Neuronal stem cell (in vitro differentiated cells): ENCODE results near the gene TIGD1.
A peak's percentile ranks its signal among the peaks of the same experiment; 100 is the strongest.

Experiments
- DNase-seq: peaks from one replicate; pipeline ENCODE4 v3.0.0-alpha.2; 2013; ENCODE audit warnings: low spot score
- H2AFZ ChIP-seq: one replicate; pipeline ENCODE4 v1.6.1; 2013; ENCODE audit warnings: mild to moderate bottlenecking, low read length, inconsistent platforms
- H2AK5ac ChIP-seq: 2 replicates; pipeline ENCODE4 v1.6.1; 2013; ENCODE audit warnings: low read depth, mild to moderate bottlenecking, inconsistent platforms, low read length, moderate library complexity, mixed read lengths
- H2BK120ac ChIP-seq: 2 replicates; pipeline ENCODE4 v1.6.1; 2013; ENCODE audit warnings: low read depth, mild to moderate bottlenecking, inconsistent platforms, low read length, moderate library complexity, mixed read lengths
- H2BK12ac ChIP-seq: one replicate; pipeline ENCODE4 v1.6.1; 2013; ENCODE audit warnings: low read length, inconsistent platforms
- H2BK15ac ChIP-seq: 2 replicates; pipeline ENCODE4 v1.6.1; 2013; ENCODE audit warnings: mild to moderate bottlenecking, low read length, inconsistent platforms, mixed read lengths
- H2BK5ac ChIP-seq: one replicate; pipeline ENCODE4 v1.6.1; 2013; ENCODE audit warnings: inconsistent platforms, mild to moderate bottlenecking, low read length, moderate library complexity
- H3K14ac ChIP-seq: one replicate; pipeline ENCODE4 v1.6.1; 2013; ENCODE audit warnings: low read length, inconsistent platforms
- H3K18ac ChIP-seq: 2 replicates; pipeline ENCODE4 v1.6.1; 2013; ENCODE audit warnings: low read length, inconsistent platforms
- H3K23ac ChIP-seq: 2 replicates; pipeline ENCODE4 v1.6.1; 2013; ENCODE audit warnings: low read depth, mild to moderate bottlenecking, mixed read lengths, low read length, inconsistent platforms; ENCODE audit not compliant: poor library complexity
- H3K27ac ChIP-seq: replicated peaks from 3 replicates; pipeline ENCODE4 v1.5.1; 2013; ENCODE audit warnings: low read length, inconsistent platforms
- H3K27me3 ChIP-seq, 3 experiments: 2 replicates each; pipeline ENCODE4 v1.6.1; 2013; ENCODE audit warnings: low read length in 3 of 3, mild to moderate bottlenecking in 2 of 3, inconsistent platforms in 1 of 3, low read depth in 1 of 3, mixed read lengths in 1 of 3, moderate library complexity in 1 of 3; ENCODE audit not compliant: control insufficient read depth in 3 of 3, insufficient read depth in 3 of 3
- H3K36me3 ChIP-seq, 2 donors: replicated peaks in 1 of 2; 2 replicates each; pipeline ENCODE4 v1.6.1; 2013; ENCODE audit warnings: low read length in 2 of 2; ENCODE audit not compliant: control insufficient read depth in 2 of 2, insufficient read depth in 2 of 2
- H3K4ac ChIP-seq: 2 replicates; pipeline ENCODE4 v1.6.1; 2013; ENCODE audit warnings: inconsistent platforms, mild to moderate bottlenecking, low read length, moderate library complexity
- H3K4me1 ChIP-seq, 2 donors: 1 replicate in 1 of 2; 2 replicates in 1 of 2; pipeline ENCODE4 v1.6.1; 2013; ENCODE audit warnings: low read length in 2 of 2, low read depth in 1 of 2; ENCODE audit not compliant: control insufficient read depth in 2 of 2, insufficient read depth in 1 of 2
- H3K4me2 ChIP-seq: one replicate; pipeline ENCODE4 v1.6.1; 2013; ENCODE audit warnings: mild to moderate bottlenecking, low read length, inconsistent platforms; ENCODE audit not compliant: insufficient read depth, poor library complexity, severe bottlenecking
- H3K4me3 ChIP-seq, 2 donors: 2 replicates each; pipeline ENCODE4 v1.5.1; 2013; ENCODE audit warnings: low read length in 2 of 2, mild to moderate bottlenecking in 2 of 2, inconsistent platforms in 1 of 2, moderate library complexity in 1 of 2
- H3K79me1 ChIP-seq: one replicate; pipeline ENCODE4 v1.6.1; 2013; ENCODE audit warnings: low read depth, mild to moderate bottlenecking, inconsistent platforms, low read length, moderate library complexity
- H3K9ac ChIP-seq: one replicate; pipeline ENCODE4 v1.6.1; 2013; ENCODE audit warnings: mild to moderate bottlenecking, low read depth, low read length, inconsistent platforms; ENCODE audit not compliant: poor library complexity
- H3K9me3 ChIP-seq, 2 donors: replicated peaks in 1 of 2; 2 replicates each; pipeline versions ENCODE3 to v1.6.1; 2013; ENCODE audit warnings: low read length in 2 of 2, mild to moderate bottlenecking in 2 of 2, inconsistent platforms in 1 of 2, low read depth in 1 of 2, mixed read lengths in 1 of 2, moderate library complexity in 1 of 2; ENCODE audit not compliant: control insufficient read depth in 2 of 2, insufficient read depth in 1 of 2
- H4K8ac ChIP-seq: one replicate; pipeline ENCODE4 v1.6.1; 2013; ENCODE audit warnings: low read depth, mild to moderate bottlenecking, inconsistent platforms, low read length, moderate library complexity
- H4K91ac ChIP-seq: one replicate; pipeline ENCODE4 v1.6.1; 2013; ENCODE audit warnings: low read length, low read depth, mild to moderate bottlenecking, inconsistent platforms; ENCODE audit not compliant: poor library complexity
- WGBS, 2 donors: extraction: QIAGEN DNeasy Blood & Tissue Kit; methylation state at CpG; one replicate each; pipeline ENCODE4 v1.1.7; 2013; ENCODE audit warnings: missing lambda C conversion rate in 2 of 2, mixed read lengths in 1 of 2; ENCODE audit not compliant: insufficient read length in 2 of 2, insufficient replicate concordance in 1 of 2; ENCODE audit errors: extremely low coverage in 2 of 2; 5-methylcytosine and 5-hydroxymethylcytosine counted together

Gene TIGD1

GRCh38 chr2:232521959-232522622, 28.3 kb downstream of the TIGD1 start:
- H3K23ac ChIP-seq = peak overlapping the region; percentile 96

GRCh38 chr2:232521098-232521497, 29.3 kb downstream of the TIGD1 start:
- no CpG with 5 or more reads among the region's 14 CpGs for WGBS, 2 donors
- H3K27me3 ChIP-seq = peaks cover 17 to 79% (median 33%) of the 10 kb centered on the region in 3 experiments

More at GRCh38 chr2:232521959-232522622, 28.3 kb downstream of the TIGD1 start:
- H3K18ac ChIP-seq = peak overlapping the region; percentile 64
- no peaks in the 10 kb centered on the region for H3K9me3 ChIP-seq
- H2BK120ac ChIP-seq = no peak overlapping the region
- peak overlapping the region; percentile 96 for H2AK5ac ChIP-seq
- H3K4me2 ChIP-seq = peak overlapping the region; percentile 67
- no peak for DNase-seq
- no peak overlapping the region for H3K4ac ChIP-seq
- H2BK15ac ChIP-seq = no peak overlapping the region
- H3K79me1 ChIP-seq = peaks cover 2% of the 10 kb centered on the region
- no peak overlapping the region for H3K4me3 ChIP-seq
- no peak overlapping the region for H3K27ac ChIP-seq
- no peaks in the 10 kb centered on the region for H3K36me3 ChIP-seq
- peaks cover 17 to 75% (median 33%) of the 10 kb centered on the region in 3 experiments for H3K27me3 ChIP-seq
- no peak overlapping the region for H3K14ac ChIP-seq
- WGBS, 2 donors = no CpG with 5 or more reads among the region's 66 CpGs
- H2BK12ac ChIP-seq = peak overlapping the region; percentile 59
- H2AFZ ChIP-seq = peak overlapping the region; percentile 73
- peak overlapping the region; percentile 73 for H3K9ac ChIP-seq
- peak overlapping the region; percentile 75 for H4K8ac ChIP-seq
- peaks cover 6 to 13% of the 10 kb centered on the region in 2 donors for H3K4me1 ChIP-seq
- no peak overlapping the region for H4K91ac ChIP-seq
- H2BK5ac ChIP-seq = no peak overlapping the region

GRCh38 chr2:232520489-232520888, 29.9 kb downstream of the TIGD1 start:
- Histone ChIP-seq H3K9ac (peak overlapping the region; percentile 30), H3K4me2 (no peak overlapping the region), H2AK5ac (peak overlapping the region; percentile 82), H3K4me1 (peaks cover 6 to 7% of the 10 kb centered on the region in 2 donors), H3K79me1 (peaks cover 2% of the 10 kb centered on the region), H2BK120ac (no peak overlapping the region), H2AFZ (no peak overlapping the region), H4K8ac (no peak overlapping the region), H3K4ac (peak overlapping the region; percentile 54), H3K36me3 (no peaks in the 10 kb centered on the region), H3K18ac (peak overlapping the region; percentile 85), H3K9me3 (no peaks in the 10 kb centered on the region), H3K4me3 (no peak overlapping the region), H2BK5ac (peak overlapping the region; percentile 35), H3K14ac (peak overlapping the region; percentile 27), H2BK15ac (peak overlapping the region; percentile 96), H2BK12ac (no peak overlapping the region), H3K27ac (no peak overlapping the region), H3K27me3 (peaks cover 17 to 85% (median 33%) of the 10 kb centered on the region in 3 experiments), H4K91ac (no peak overlapping the region), H3K23ac (peak overlapping the region; percentile 46)
- no CpG with 5 or more reads among the region's 15 CpGs for WGBS, 2 donors
- DNase-seq = no peak

More at GRCh38 chr2:232521098-232521497, 29.3 kb downstream of the TIGD1 start:
- Histone ChIP-seq H3K9ac (peak overlapping the region; percentile 1), H3K4me1 (peaks cover 6 to 10% of the 10 kb centered on the region in 2 donors), H3K9me3 (no peaks in the 10 kb centered on the region), H2BK12ac (no peak overlapping the region), H3K4me2 (no peak overlapping the region), H3K23ac (no peak overlapping the region), H3K14ac (peak overlapping the region; percentile 4), H4K91ac (no peak overlapping the region), H3K4me3 (no peak overlapping the region), H2AK5ac (peak overlapping the region; percentile 2), H4K8ac (no peak overlapping the region), H3K79me1 (peaks cover 2% of the 10 kb centered on the region), H2AFZ (no peak overlapping the region), H2BK5ac (no peak overlapping the region), H3K27ac (no peak overlapping the region), H3K36me3 (no peaks in the 10 kb centered on the region), H3K4ac (no peak overlapping the region), H2BK15ac (no peak overlapping the region), H3K18ac (peak overlapping the region; percentile 12), H2BK120ac (no peak overlapping the region)
- no peak for DNase-seq

- Histone ChIP-seq H4K91ac (no peak within 1 kb of the TSS), H2BK15ac (peak within 1 kb of the TSS; percentile 96), H3K27ac (no peak within 1 kb of the TSS), H3K9me3 (no peaks in the 10 kb centered on the region), H2AFZ (no peak within 1 kb of the TSS), H3K9ac (peak within 1 kb of the TSS; percentile 30), H3K14ac (peak within 1 kb of the TSS; percentile 27), H4K8ac (no peak within 1 kb of the TSS), H3K36me3 (no peaks in the 10 kb centered on the region), H2BK12ac (no peak within 1 kb of the TSS), H3K4me2 (no peak within 1 kb of the TSS), H3K27me3 (peaks cover 17 to 92% (median 33%) of the 10 kb centered on the region in 3 experiments), H3K18ac (peak within 1 kb of the TSS; percentile 85), H2BK5ac (peak within 1 kb of the TSS; percentile 35), H3K23ac (peak within 1 kb of the TSS; percentile 46), H2BK120ac (no peak within 1 kb of the TSS), H3K4me1 (peaks cover 6 to 7% of the 10 kb centered on the region in 2 donors), H3K4me3 (no peak within 1 kb of the TSS), H2AK5ac (peak within 1 kb of the TSS; percentile 82), H3K4ac (peak within 1 kb of the TSS; percentile 54), H3K79me1 (peaks cover 2% of the 10 kb centered on the region)
- no CpG with 5 or more reads among the region's 19 CpGs for WGBS, 2 donors
- DNase-seq = no peak
Observed at GRCh38 chr2:232519581-232520438, 30.5 kb downstream of the TIGD1 start, which contains the start of gene PRSS56. PRSS56 (plus strand) TSS chr2:232520388; CDS start chr2:232520599, 211 bp downstream.
